GM10266 (cell line): ENCODE measurements around the gene ANKRD65.

Experiments used
- DNase-seq: peaks from one replicate; pipeline ENCODE4 v3.0.0; 2012; ENCODE audit errors: extremely low spot score
- TF ChIP-seq, protein P1 (sequence below): IDR thresholded peaks from 2 replicates; pipeline ENCODE4 v1.5.1; 2012; ENCODE audit warnings: mild to moderate bottlenecking, low read depth; ENCODE audit not compliant: control insufficient read depth, insufficient read depth; ENCODE audit errors: missing control alignments

ANKRD65 gene

DNA sequence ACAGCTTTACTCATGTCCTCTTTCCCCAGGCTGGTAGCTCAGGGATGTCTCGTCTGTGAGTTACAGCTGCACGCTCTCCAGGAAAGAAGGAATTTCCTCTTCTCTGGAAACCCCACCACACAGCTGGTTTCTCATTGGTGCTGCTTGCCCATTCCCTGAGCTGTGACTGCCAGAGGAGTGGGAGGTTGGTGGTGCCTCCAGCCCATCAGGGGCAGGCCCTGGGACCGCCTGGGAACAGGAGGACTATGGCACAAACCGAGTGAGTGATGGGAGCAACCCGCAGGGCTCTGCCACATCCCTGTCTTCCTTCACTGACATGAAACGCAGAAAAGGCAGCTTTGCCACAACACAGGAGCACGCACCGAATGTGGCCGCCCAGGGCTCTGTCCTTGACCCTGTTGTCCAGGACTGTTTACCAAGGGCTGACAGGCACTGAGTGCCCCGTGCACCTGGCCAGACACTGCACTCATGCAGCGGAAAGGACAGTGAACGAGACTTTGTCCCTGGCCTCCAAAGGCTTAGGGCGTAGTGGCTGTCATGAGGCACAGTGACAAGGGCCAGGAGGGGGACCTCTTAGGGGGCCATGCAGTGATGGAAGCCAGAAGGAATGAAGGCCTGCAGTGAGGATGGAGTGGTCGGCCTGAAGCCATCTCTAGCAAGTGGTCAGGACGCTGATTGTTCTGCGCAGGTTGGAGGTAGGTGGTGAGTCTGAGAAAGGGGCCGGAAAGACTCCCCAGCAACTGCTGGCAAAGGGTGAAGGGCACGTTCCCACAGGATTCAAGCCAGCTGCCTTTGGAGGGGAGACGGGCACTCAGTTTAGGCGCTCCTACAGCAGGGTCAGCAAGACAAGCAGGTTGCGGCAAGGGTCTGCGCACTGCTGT lies 20.3 kb downstream of the ANKRD65 start:
- TF ChIP-seq, protein P1, sequence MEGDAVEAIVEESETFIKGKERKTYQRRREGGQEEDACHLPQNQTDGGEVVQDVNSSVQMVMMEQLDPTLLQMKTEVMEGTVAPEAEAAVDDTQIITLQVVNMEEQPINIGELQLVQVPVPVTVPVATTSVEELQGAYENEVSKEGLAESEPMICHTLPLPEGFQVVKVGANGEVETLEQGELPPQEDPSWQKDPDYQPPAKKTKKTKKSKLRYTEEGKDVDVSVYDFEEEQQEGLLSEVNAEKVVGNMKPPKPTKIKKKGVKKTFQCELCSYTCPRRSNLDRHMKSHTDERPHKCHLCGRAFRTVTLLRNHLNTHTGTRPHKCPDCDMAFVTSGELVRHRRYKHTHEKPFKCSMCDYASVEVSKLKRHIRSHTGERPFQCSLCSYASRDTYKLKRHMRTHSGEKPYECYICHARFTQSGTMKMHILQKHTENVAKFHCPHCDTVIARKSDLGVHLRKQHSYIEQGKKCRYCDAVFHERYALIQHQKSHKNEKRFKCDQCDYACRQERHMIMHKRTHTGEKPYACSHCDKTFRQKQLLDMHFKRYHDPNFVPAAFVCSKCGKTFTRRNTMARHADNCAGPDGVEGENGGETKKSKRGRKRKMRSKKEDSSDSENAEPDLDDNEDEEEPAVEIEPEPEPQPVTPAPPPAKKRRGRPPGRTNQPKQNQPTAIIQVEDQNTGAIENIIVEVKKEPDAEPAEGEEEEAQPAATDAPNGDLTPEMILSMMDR, result no peak
- no peak for DNase-seq

DNA sequence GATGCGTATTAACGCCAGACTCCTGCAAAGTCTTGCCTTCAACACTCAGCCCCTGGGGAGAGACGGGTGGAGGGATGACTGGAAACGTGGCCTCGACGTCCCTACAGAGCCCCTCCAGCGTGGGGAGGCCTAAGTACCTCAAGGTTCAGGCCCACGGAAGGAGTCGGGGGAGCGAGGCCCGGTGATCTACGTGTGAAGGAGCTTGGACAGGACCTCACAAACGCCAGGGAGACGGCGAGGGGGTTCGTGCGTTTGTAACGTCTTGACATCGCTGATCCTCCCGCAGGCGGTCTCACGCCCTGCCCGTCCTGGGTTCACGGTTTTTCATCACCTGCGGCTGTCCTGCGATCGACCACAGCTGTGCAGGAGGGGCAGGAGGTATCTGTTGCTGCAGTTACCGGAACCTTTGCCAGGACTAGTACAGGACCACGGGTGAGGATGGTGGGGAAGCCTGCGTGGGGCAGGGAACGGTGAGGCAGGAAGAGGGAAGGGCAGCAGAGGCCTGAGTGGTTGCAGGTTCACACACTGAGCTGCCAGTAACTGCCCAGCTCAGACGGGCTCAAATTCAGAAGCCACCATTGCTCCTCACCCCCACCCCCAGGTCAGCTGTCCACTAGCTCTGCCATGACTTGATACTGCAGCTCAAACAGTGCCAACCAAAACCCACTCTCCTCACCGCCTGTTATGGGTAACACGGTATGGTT lies 21.1 kb downstream of the ANKRD65 start:
- DNase-seq, result no peak
- TF ChIP-seq, protein P1, result no peak

DNA sequence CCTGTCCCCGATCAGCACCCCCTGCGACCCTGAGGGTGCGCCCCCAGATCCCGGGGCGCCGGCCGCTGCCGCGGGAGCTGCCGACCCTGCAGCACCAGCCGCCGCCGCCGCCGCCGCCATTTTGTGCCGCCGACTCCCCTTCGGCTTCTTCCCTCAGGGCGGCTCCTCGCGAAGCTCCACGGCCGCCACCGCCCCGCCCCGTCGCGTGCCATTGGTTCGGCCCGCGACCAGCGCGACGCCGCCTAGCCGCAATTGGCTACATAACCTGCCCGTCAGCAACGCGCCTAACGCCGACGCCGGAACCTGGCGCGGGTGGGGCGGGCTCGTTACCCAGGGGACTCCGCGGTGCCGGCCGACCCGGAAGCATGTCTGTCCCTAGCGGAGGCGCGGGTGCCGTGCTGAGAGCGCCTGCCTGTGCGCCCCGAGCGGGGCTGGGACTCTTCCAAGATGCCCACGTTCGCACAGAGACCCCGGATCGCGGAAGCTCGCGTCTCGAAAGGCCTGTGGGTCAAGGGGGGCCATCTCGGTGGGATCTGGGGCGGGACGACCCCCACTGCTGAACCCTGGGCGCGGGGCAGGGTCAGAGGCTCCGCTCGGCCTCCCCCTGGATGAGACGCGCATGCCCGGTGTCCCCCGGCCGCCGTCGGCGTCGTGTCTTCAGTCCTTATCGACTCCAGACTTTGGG lies 21.7 kb downstream of the ANKRD65 start, which contains the start of gene CCNL2:
Gene CCNL2, minus strand, starts transcription at position 149 of the 685 bp plus-strand sequence. Its CDS starts 29 bp downstream, at position 120.
- TF ChIP-seq, protein P1, result peak; percentile 38
- peak; percentile 99 for DNase-seq

DNA sequence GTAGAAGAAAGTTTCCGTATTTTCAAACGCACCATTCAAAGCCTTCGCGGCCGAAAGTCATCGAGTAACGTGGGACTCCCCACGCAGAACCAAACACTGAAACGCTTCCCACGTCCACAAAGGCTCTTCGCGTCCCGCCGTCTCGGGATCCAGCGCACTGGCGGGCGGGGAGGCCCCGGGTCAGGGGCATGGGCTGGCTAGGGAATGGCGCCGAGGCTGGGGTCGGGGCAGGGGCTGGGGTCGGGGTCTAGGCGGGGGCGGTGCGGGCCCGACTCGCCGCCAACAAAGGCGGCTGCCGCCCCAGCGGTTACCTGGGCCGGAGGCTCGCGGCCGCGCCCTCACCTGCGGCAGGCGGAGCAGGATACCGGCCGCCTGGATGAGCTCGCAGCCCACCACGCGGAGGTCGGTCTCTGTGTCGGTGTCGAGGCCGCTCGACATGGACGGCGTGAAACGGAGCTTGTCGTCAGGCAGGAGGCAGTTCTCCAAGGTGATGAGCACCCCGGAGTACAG lies 22.3 kb downstream of the ANKRD65 start:
- DNase-seq, result no peak

DNA sequence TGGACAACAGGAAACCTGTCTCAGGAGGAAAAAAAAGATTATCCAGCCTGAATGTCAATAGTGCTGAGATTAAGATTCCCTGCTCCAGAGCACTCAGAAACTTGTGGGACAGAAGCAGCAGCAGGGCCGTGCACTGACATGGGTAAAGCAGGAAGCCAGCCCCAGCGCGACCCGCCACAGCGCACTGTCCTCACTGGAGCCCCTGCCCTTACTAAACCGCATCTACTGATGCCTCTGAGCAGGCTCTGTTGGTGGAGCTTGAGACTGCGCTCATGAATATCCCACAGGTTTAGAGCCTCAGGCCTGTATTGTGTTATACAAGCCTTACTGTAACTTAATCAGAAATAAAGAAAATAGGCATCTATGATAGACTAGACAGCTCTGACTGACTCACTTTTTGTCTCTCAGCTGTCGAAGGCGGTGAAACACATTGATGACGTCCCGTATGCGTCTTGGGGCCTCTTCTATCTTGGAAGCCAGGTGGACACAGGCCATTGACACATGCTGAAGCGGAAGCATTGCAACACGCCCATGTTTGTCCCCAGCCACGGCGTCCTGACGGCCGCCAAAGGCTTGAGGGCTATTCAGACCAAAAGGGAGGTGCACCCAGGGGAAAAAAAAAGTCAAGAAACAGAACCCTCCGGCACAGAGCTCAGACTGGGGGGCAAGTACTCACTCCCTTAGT lies 23.1 kb downstream of the ANKRD65 start:
- TF ChIP-seq, protein P1, result no peak
- no peak for DNase-seq

More for the DNA sequence above, 22.3 kb downstream of the ANKRD65 start:
- TF ChIP-seq, protein P1, result no peak

DNA sequence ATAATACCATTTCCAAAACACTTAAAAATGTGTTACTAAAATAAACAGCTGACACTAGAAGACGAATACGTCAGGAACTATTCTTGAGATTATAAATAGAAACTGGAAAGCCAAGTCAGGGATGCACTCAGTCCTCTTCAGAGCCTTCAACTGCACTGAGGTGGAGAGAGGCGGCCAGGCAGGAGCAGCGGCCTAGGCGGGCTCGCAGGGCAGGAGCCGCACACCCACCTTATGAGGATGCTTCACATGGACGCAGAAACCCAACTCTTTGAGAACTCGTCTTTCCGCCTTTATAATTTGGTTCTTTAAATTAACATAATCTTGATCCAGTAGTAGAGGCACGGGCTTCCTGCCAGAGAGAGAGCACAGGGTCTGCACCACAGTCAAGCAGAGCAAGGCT lies 25.9 kb downstream of the ANKRD65 start:
- DNase-seq, result no peak
- TF ChIP-seq, protein P1, result no peak
